Stimulated activated CD4-positive, alpha-beta T cell treated with anti-CD3 and anti-CD28 coated beads, Interleukin-2, amount 100 ng/mL, for 4 hours (primary cell): ENCODE measurements around the gene SP3.
A peak's percentile ranks its signal among the peaks of the same experiment; 100 is the strongest.

Experiments
- DNase-seq: peaks from one replicate; pipeline ENCODE4 v3.0.0-alpha.2; 2020; ENCODE audit warnings: low read depth

The SP3 gene

GRCh38 chr2:173966274-173967098 is 1.3 kb upstream of the SP3 start:
- DNase-seq: no peak

GRCh38 chr2:173964565-173965371 is 405 bp downstream of the SP3 start:
- DNase-seq: peak; percentile 84

- DNase-seq: peak; percentile 91
These were observed 1.2 kb downstream of the SP3 start for GRCh38 chr2:173963817-173964564.

GRCh38 chr2:173963323-173963816 is 1.8 kb downstream of the SP3 start:
- DNase-seq: peak; percentile 32

GRCh38 chr2:173962583-173963110 is 2.5 kb downstream of the SP3 start:
- no peak for DNase-seq

- DNase-seq: no peak
These were observed 3.1 kb downstream of the SP3 start for GRCh38 chr2:173962031-173962430.

GRCh38 chr2:173961346-173961705 is 3.8 kb downstream of the SP3 start:
- DNase-seq: no peak

GRCh38 chr2:173959909-173960308 is 5.3 kb downstream of the SP3 start:
- no peak for DNase-seq

- DNase-seq: no peak
These were observed 5.8 kb downstream of the SP3 start for GRCh38 chr2:173959358-173959884.

GRCh38 chr2:173958198-173958846 is 6.9 kb downstream of the SP3 start:
- no peak for DNase-seq

GRCh38 chr2:173957517-173957916 is 7.7 kb downstream of the SP3 start:
- DNase-seq: no peak

- DNase-seq: no peak
These were observed 8.7 kb downstream of the SP3 start for GRCh38 chr2:173956454-173956853.

- no peak for DNase-seq
These were observed 9.3 kb downstream of the SP3 start for GRCh38 chr2:173955867-173956266.

GRCh38 chr2:173955004-173955403 is 10.2 kb downstream of the SP3 start:
- DNase-seq: no peak

- DNase-seq: no peak
These were observed 12.1 kb downstream of the SP3 start for GRCh38 chr2:173953047-173953424.

- no peak for DNase-seq
These were observed 12.7 kb downstream of the SP3 start for GRCh38 chr2:173952267-173953046.

- DNase-seq: no peak
These were observed 16.3 kb downstream of the SP3 start for GRCh38 chr2:173948842-173949241.

- no peak for DNase-seq
These were observed 17.0 kb downstream of the SP3 start for GRCh38 chr2:173948198-173948597.

GRCh38 chr2:173947131-173947530 is 18.0 kb downstream of the SP3 start:
- DNase-seq: no peak

- DNase-seq: no peak
These were observed 21.4 kb downstream of the SP3 start for GRCh38 chr2:173943738-173944137.
